Lung (tissue), 12 donors: ENCODE data around the gene PDHX. TPM values are rescaled to one million over a fixed set of nuclear protein-coding genes. Genes with fewer than 3 reads are reported as not detected.

ENCODE experiments used
- ATAC-seq: fragments of 200-7000 bp; cut with Tn5 transposase; one replicate; pipeline ENCODE4 v1.9.1; 2020; ENCODE audit warnings: moderate number of reproducible peaks; ENCODE audit not compliant: insufficient read depth, low FRiP score
- DNase-seq, 3 donors: peaks; one replicate each; pipeline ENCODE4 v3.0.0-alpha.2; 2013 to 2017
- H3K27ac ChIP-seq, 2 donors: one replicate each; pipeline ENCODE4 v1.5.1; 2013; ENCODE audit warnings: mild to moderate bottlenecking in 2 of 2, moderate library complexity in 2 of 2, control low read depth in 1 of 2, inconsistent platforms in 1 of 2, low read depth in 1 of 2, low read length in 1 of 2
- H3K27me3 ChIP-seq, 3 donors: one replicate each; pipeline ENCODE4 v1.5.1; 2013; ENCODE audit warnings: low read length in 2 of 3; ENCODE audit not compliant: control insufficient read depth in 3 of 3, insufficient read depth in 3 of 3
- H3K36me3 ChIP-seq, 4 donors: one replicate each; pipeline ENCODE4 v1.5.1; 2013; ENCODE audit warnings: low read length in 4 of 4, mild to moderate bottlenecking in 1 of 4, moderate library complexity in 1 of 4; ENCODE audit not compliant: control insufficient read depth in 4 of 4, insufficient read depth in 4 of 4
- H3K4me1 ChIP-seq, 5 donors: one replicate each; pipeline ENCODE4 v1.5.1; 2013; ENCODE audit warnings: low read length in 5 of 5, mild to moderate bottlenecking in 2 of 5, moderate library complexity in 1 of 5; ENCODE audit not compliant: control insufficient read depth in 5 of 5, insufficient read depth in 5 of 5
- H3K4me3 ChIP-seq: one replicate; pipeline ENCODE4 v1.5.1; 2013; ENCODE audit warnings: mild to moderate bottlenecking, control low read depth, moderate library complexity
- H3K9ac ChIP-seq, 2 donors: one replicate each; pipeline ENCODE4 v1.5.1; 2013; ENCODE audit warnings: low read length in 2 of 2, control low read depth in 1 of 2; ENCODE audit not compliant: insufficient read depth in 1 of 2
- H3K9me3 ChIP-seq, 4 donors: one replicate each; pipeline ENCODE4 v1.5.1; 2013; ENCODE audit warnings: low read length in 3 of 4, mild to moderate bottlenecking in 1 of 4, moderate library complexity in 1 of 4; ENCODE audit not compliant: control insufficient read depth in 4 of 4, insufficient read depth in 3 of 4
- CTCF ChIP-seq: IDR thresholded peaks from 2 replicates; pipeline ENCODE4 v1.5.1; 2012; ENCODE audit warnings: mild to moderate bottlenecking; ENCODE audit errors: control extremely low read depth, extremely low read depth
- WGBS, 2 donors: extraction: QIAGEN DNeasy Blood & Tissue Kit; methylation state at CpG; one replicate each; pipeline ENCODE4 v1.1.7; 2013; 5-methylcytosine and 5-hydroxymethylcytosine counted together
- polyA plus RNA-seq, 2 donors: library from polyadenylated mRNA; stranded (reverse); fragments of 200-250 nt; gene quantifications; one replicate each; pipeline ENCODE4 v1.2.1, GENCODE V29; 2013
- total RNA-seq, 2 donors: library from RNA; depleted of rRNA in 1 of 2; stranded (reverse); fragments of >200 nt in 1 of 2; gene quantifications; one replicate each; pipeline ENCODE4 v1.2.1, GENCODE V29; 2014 to 2021
- donor health status: control.
- donor health status: control.
- donor health status: Bipolar disorder and iron deficiency.
- donor health status: healthy.
- donor health status: DM: yes; HTN: yes; CAD: no.

PDHX gene
- total and polyA plus RNA-seq, 4 donors: 18.5 to 37.5 (median 23.8) TPM

- WGBS, 2 donors: 81 to 86% methylated on average over 6 of the region's 6 CpGs
- ATAC-seq (no peak), DNase-seq (no peak)
- H3K27me3 ChIP-seq: no peaks in the 10 kb centered on the region
- H3K27ac ChIP-seq: no peak overlapping the region
- no peak for TF ChIP-seq CTCF
- H3K9ac ChIP-seq: no peak overlapping the region
- H3K4me1 ChIP-seq: peaks cover 0 to 19% (median 4%) of the 10 kb centered on the region in 5 donors
- no peaks in the 10 kb centered on the region for H3K36me3 ChIP-seq
- no peak overlapping the region for H3K4me3 ChIP-seq
- no peaks in the 10 kb centered on the region for H3K9me3 ChIP-seq
Measured at GRCh38 chr11:35015621-35016387, 99.4 kb downstream of the PDHX start.

- 77 to 89% methylated on average over 4 of the region's 4 CpGs for WGBS, 2 donors
- DNase-seq (peak in 2 of 3 donors; percentile 57), ATAC-seq (no peak)
Measured at GRCh38 chr11:35016916-35017315, 100.5 kb downstream of the PDHX start.

GRCh38 chr11:35017528-35018342 lies 101.3 kb downstream of the PDHX start:
- 79 to 81% methylated on average over 8 of the region's 8 CpGs for WGBS, 2 donors
- Histone ChIP-seq H3K9ac (no peak overlapping the region), H3K4me1 (peaks cover 0 to 14% (median 4%) of the 10 kb centered on the region in 5 donors), H3K9me3 (peaks cover 0 to 4% (median 0%) of the 10 kb centered on the region in 4 donors), H3K36me3 (no peaks in the 10 kb centered on the region), H3K27ac (no peak overlapping the region), H3K4me3 (no peak overlapping the region), H3K27me3 (no peaks in the 10 kb centered on the region)
- ATAC-seq (no peak), DNase-seq (no peak)
- no peak for TF ChIP-seq CTCF

More at GRCh38 chr11:35016916-35017315, 100.5 kb downstream of the PDHX start:
- H3K9me3 ChIP-seq: peaks cover 0 to under 1% (median 0%) of the 10 kb centered on the region in 4 donors
- H3K27ac ChIP-seq: no peak overlapping the region
- H3K9ac ChIP-seq: no peak overlapping the region
- no peaks in the 10 kb centered on the region for H3K36me3 ChIP-seq
- no peak for TF ChIP-seq CTCF
- peaks cover 0 to 14% (median 4%) of the 10 kb centered on the region in 5 donors for H3K4me1 ChIP-seq
- no peaks in the 10 kb centered on the region for H3K27me3 ChIP-seq
- no peak overlapping the region for H3K4me3 ChIP-seq
